Uterus (tissue), 2 donors: ENCODE results near the gene PRB4.

Experiments used
- POLR2A ChIP-seq, 2 donors: fragments of 450-650 bp; IDR thresholded peaks; one replicate each; pipeline ENCODE4 v1.6.1; 2016; ENCODE audit warnings: antibody characterized with exemption in 2 of 2, mild to moderate bottlenecking in 1 of 2, moderate library complexity in 1 of 2
- TF ChIP-seq, protein P1 (sequence below), 4 experiments: fragments of 200-600 bp in 2 of 4; fragments of 450-650 bp in 2 of 4; sonication (generic) in 2 of 4; IDR thresholded peaks; one replicate each; pipeline ENCODE4 v1.5.1; 2016 to 2019; ENCODE audit warnings: antibody characterized with exemption in 4 of 4, mild to moderate bottlenecking in 2 of 4, moderate library complexity in 1 of 4

DNA sequence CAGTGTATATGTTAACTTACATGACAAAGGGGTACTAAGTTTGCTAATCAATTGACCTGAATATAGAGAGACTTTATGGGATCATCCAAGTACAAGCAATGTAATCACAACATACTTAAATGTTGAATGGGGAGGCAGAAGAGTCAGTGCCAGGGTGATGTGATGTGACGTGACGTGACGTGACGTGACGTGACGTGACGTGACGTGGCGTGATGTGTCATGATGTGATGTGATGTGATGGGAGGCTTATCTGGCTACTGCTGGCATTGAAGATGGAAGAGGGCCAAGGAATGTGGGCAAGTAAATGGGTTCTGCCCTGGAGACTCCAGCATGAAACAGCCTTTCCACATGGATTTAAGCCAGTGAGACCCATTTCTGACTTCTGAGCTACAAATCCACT, 38.2 kb upstream of the PRB4 start:
- TF ChIP-seq, protein P1, sequence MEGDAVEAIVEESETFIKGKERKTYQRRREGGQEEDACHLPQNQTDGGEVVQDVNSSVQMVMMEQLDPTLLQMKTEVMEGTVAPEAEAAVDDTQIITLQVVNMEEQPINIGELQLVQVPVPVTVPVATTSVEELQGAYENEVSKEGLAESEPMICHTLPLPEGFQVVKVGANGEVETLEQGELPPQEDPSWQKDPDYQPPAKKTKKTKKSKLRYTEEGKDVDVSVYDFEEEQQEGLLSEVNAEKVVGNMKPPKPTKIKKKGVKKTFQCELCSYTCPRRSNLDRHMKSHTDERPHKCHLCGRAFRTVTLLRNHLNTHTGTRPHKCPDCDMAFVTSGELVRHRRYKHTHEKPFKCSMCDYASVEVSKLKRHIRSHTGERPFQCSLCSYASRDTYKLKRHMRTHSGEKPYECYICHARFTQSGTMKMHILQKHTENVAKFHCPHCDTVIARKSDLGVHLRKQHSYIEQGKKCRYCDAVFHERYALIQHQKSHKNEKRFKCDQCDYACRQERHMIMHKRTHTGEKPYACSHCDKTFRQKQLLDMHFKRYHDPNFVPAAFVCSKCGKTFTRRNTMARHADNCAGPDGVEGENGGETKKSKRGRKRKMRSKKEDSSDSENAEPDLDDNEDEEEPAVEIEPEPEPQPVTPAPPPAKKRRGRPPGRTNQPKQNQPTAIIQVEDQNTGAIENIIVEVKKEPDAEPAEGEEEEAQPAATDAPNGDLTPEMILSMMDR (IDR thresholded peaks at IDR 0.05), result no peak
- no peak for TF ChIP-seq POLR2A (IDR thresholded peaks at IDR 0.05)
